Measurements from ENCODE around the gene MED6.

GRCh38 chr14:70631948-70632347 lies 31.5 kb upstream of the MED6 start:
- TF ChIP-seq, protein P1, sequence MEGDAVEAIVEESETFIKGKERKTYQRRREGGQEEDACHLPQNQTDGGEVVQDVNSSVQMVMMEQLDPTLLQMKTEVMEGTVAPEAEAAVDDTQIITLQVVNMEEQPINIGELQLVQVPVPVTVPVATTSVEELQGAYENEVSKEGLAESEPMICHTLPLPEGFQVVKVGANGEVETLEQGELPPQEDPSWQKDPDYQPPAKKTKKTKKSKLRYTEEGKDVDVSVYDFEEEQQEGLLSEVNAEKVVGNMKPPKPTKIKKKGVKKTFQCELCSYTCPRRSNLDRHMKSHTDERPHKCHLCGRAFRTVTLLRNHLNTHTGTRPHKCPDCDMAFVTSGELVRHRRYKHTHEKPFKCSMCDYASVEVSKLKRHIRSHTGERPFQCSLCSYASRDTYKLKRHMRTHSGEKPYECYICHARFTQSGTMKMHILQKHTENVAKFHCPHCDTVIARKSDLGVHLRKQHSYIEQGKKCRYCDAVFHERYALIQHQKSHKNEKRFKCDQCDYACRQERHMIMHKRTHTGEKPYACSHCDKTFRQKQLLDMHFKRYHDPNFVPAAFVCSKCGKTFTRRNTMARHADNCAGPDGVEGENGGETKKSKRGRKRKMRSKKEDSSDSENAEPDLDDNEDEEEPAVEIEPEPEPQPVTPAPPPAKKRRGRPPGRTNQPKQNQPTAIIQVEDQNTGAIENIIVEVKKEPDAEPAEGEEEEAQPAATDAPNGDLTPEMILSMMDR (IDR thresholded peaks at IDR 0.05 in 8 of 11, conservative IDR thresholded peaks at IDR 0.05 in 3 of 11) = no peak
- TF ChIP-seq POLR2A (IDR thresholded peaks at IDR 0.05) = no peak
- no peak for TF ChIP-seq POLR2AphosphoS5 (IDR thresholded peaks at IDR 0.05)

Measured in spleen (tissue), 7 donors.